Kidney epithelial cell (primary cell): ENCODE results near the gene VGLL4. TPM values are rescaled to one million over a fixed set of nuclear protein-coding genes. Genes with fewer than 3 reads are reported as not detected.
A peak's percentile ranks its signal among the peaks of the same experiment; 100 is the strongest.

ENCODE experiments used
- DNase-seq: peaks from one replicate; pipeline ENCODE4 v3.0.0-alpha.2; 2010; ENCODE audit warnings: low read depth
- H3K27me3 ChIP-seq: 2 replicates; pipeline ENCODE4 v1.6.0; 2011; ENCODE audit warnings: low read length; ENCODE audit not compliant: control insufficient read depth, insufficient read depth
- H3K36me3 ChIP-seq: 2 replicates; pipeline ENCODE4 v1.5.1; 2011; ENCODE audit warnings: low read length; ENCODE audit not compliant: control insufficient read depth, insufficient read depth
- H3K4me3 ChIP-seq: 2 replicates; pipeline ENCODE4 v1.5.1; 2011; ENCODE audit warnings: low read depth, mild to moderate bottlenecking, control low read depth, low read length
- total RNA-seq: library from RNA; depleted of rRNA; stranded (reverse); fragments of >200 nt; gene quantifications from 2 replicates; pipeline ENCODE4 v1.2.3, GENCODE V29; 2015
- TF ChIP-seq, protein P1 (sequence below): IDR thresholded peaks from 2 replicates; pipeline ENCODE4 v1.5.1; 2011; ENCODE audit warnings: mild to moderate bottlenecking, moderate library complexity, low read length, control low read depth, inconsistent platforms; ENCODE audit not compliant: insufficient read depth, poor library complexity, severe bottlenecking

VGLL4 gene
- total RNA-seq, 1 donor from 2014 or later = 96.3 TPM

DNA sequence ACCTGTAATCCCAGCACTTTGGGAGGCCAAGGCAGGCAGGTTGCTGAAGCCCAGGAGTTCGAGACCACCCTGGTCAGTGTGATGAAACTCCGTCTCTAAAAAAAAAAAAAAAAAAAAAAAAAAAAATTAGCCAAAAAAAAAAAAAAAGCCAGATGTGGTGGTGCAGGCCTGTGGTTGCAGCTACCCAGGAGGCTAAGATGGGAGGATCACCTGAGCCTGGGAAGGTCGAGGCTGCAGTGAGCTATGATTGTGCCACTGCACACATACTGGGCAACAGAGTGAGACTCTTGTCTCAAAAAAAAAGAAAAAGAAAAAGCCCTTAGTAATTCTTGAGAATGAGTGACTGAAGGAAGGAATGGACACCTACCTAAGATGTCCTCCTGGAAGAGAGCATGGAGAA lies 105.1 kb downstream of the VGLL4 start:
- DNase-seq = no peak
- H3K36me3 ChIP-seq = no peaks in the 10 kb centered on the region
- no peak overlapping the region for H3K4me3 ChIP-seq
- no peaks in the 10 kb centered on the region for H3K27me3 ChIP-seq
- TF ChIP-seq, protein P1, sequence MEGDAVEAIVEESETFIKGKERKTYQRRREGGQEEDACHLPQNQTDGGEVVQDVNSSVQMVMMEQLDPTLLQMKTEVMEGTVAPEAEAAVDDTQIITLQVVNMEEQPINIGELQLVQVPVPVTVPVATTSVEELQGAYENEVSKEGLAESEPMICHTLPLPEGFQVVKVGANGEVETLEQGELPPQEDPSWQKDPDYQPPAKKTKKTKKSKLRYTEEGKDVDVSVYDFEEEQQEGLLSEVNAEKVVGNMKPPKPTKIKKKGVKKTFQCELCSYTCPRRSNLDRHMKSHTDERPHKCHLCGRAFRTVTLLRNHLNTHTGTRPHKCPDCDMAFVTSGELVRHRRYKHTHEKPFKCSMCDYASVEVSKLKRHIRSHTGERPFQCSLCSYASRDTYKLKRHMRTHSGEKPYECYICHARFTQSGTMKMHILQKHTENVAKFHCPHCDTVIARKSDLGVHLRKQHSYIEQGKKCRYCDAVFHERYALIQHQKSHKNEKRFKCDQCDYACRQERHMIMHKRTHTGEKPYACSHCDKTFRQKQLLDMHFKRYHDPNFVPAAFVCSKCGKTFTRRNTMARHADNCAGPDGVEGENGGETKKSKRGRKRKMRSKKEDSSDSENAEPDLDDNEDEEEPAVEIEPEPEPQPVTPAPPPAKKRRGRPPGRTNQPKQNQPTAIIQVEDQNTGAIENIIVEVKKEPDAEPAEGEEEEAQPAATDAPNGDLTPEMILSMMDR = no peak

DNA sequence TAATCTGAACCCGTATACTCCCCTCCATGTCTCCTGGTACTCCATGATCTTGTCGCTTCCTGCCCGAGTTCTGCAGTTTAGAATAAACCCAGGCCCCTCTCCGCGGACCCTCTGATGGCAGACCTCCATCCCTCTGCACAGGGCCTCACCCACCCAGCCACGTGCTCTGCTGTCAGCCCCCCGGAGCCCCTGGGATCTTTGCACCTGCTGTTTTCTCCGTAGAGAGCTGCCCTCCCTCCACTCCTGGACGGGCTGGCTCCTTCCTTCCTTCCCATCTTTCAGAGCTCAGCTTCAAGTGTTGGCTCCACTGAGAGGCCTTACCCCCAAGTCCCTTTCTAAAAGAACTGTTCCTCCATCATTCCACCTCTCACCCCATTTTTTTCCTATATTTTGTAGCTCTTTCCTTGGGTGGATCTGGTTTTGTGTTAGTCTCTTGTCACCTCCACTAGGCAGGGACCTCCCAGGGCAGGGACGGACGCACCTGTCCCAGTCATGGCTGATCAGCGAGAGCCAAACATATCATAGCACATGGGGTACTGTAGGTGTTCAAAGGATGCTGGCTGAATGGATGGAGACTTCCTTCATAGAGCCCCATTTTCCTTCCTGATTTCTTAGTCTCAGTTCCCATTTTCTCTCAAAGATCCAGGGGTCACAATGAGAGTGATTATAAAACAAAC lies 106.6 kb downstream of the VGLL4 start:
- TF ChIP-seq, protein P1 = no peak
- H3K36me3 ChIP-seq = no peaks in the 10 kb centered on the region

DNA sequence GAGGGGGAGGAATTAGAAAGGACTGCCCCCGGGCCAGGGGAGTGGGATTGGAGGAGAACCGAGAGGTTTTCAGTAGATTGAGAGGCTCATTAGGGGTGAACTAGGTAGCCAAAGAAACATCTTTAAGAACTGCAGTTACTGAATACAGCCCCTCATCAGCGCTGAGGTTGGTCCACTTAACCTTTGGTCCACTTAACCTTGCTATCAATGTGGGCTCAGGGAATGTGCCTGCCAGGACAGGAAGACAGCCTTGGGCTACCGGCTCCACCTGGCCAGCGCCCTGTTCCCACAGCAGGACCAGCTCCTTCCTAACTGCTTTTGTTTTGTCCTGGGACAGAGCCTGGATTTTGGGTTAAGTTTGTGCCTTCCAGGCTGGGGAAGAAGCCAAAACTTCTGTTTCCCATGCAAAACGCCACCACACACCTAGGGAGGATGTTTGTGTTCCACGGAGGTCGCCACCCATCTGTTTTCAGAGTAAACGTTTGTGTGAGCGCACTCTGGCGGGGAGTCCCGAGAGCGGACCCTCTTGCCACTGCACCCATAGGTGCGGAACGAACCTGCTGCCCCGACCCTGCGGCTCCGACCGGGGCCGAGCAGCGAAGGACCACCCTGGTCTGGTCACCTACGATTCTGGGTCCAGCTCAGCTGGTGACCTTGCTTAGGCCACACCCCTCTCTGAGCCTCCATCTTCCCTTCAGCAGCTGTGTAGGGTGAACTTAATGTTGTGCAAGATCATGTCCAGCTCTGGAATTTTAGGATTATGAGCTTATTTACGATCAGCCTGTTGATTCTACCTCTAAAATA lies 107.4 kb downstream of the VGLL4 start:
- H3K4me3 ChIP-seq = no peak overlapping the region
- no peaks in the 10 kb centered on the region for H3K36me3 ChIP-seq
- H3K27me3 ChIP-seq = no peaks in the 10 kb centered on the region
- TF ChIP-seq, protein P1 = peak; percentile 14
- no peak for DNase-seq

More for the DNA sequence above, 106.6 kb downstream of the VGLL4 start:
- no peak for DNase-seq
- H3K27me3 ChIP-seq = no peaks in the 10 kb centered on the region
- H3K4me3 ChIP-seq = no peak overlapping the region

DNA sequence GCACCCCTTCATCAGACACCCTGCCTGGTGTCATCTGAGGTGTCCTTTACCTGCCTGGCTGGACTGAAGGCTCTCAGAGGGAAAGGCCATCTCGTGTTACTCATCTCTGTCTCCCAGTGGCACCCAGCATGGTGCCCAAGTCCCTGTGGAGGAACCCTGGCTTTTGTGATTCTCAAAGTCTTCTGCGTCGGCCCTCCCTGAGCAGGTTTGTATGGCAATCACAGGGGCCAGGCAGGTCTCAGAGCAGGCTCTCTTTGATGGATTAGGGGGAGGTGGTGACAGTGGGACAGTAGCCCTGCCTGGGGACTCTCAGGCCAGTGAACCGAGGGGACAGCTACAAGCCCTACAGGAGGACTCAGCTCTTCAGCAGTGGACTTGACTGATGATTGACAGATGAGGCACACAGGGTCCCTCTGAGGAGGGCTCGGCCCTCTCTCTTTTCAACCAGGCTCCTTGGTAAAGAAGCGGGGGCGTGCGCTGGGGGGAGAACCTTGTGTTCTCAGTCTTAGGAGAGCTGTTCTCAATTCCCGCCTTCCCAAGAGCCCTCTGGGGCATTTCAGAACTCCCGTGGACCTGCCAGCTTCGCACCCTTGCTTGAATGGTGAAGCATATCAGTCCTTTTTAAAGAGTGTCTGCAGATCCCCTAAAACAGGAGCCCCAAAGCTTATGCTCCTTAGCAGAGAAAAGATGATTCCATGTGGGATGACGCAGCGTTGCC lies 108.3 kb downstream of the VGLL4 start:
- H3K27me3 ChIP-seq = no peaks in the 10 kb centered on the region
- TF ChIP-seq, protein P1 = no peak
- no peak for DNase-seq
- no peak overlapping the region for H3K4me3 ChIP-seq
- no peaks in the 10 kb centered on the region for H3K36me3 ChIP-seq

DNA sequence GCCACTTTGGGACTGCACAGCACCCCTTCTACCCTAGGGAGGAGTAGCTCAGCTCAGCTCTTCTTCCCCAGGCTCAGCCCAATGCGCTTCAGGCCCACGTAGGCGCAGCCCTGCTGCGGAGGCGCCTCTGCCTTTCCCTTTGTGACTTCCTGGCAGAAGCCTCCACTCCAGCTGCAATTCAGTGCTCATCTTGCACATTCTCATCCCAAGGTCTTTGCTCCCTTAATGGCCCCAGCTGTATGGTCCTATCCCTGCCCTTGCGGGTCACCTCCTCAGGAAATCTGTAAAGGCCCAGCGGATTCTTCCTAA lies 109.0 kb downstream of the VGLL4 start:
- no peak for DNase-seq
- Histone ChIP-seq H3K27me3 (no peaks in the 10 kb centered on the region), H3K4me3 (no peak overlapping the region), H3K36me3 (no peaks in the 10 kb centered on the region)
- TF ChIP-seq, protein P1 = no peak
